Measurements from ENCODE around the gene HCK. TPM values are rescaled to one million over a fixed set of nuclear protein-coding genes. Genes with fewer than 3 reads are reported as not detected.
"Not testable (repeated sequence)": the region's sequence is repeated elsewhere in the genome, so short reads cannot be mapped to it uniquely, and the experiment has no call there.

HCK gene
- polyA plus RNA-seq, 2 of the 4 experiments (the other 2 are of a cell fraction), result 0.06 TPM; not detected in 1

GRCh38 chr20:32115211-32115767, 63.2 kb downstream of the HCK start:
- H3K4me2 ChIP-seq, result no peak overlapping the region
- FAIRE-seq (no peak), ATAC-seq (no peak), DNase-seq (ENCODE audit: low read depth in 1 of 2, low spot score in 1 of 2) (no peak)
- no peak overlapping the region for H3K27ac ChIP-seq
- H3K4me3 ChIP-seq, result no peak overlapping the region
- CTCF ChIA-PET, result no interaction called here
- POLR2A ChIA-PET, result no interaction called here
- H3K4me1 ChIP-seq, result peaks cover 10% of the 10 kb centered on the region; the same call in 2 of the 3 replicates
- WGBS (ENCODE audit: missing lambda C conversion rate), result 72% methylated on average over 5 of the region's 5 CpGs
- H3K9me3 ChIP-seq, result no peaks in the 10 kb centered on the region
- no peak for TF ChIP-seq EHMT2 (IDR thresholded peaks at IDR 0.05; ENCODE audit: low read depth)
- no peak for TF ChIP-seq RNF2 (IDR thresholded peaks at IDR 0.05; ENCODE audit: borderline replicate concordance, low read depth)
- TF ChIP-seq RARB (CRISPR knock-in tag; IDR thresholded peaks at IDR 0.05), result no peak
- TF ChIP-seq CEBPB (IDR thresholded peaks at IDR 0.05), result no peak

GRCh38 chr20:32116079-32116521, 64.1 kb downstream of the HCK start:
- no peak overlapping the region for H3K4me2 ChIP-seq
- no peaks in the 10 kb centered on the region for H3K9me3 ChIP-seq
- ChIA-PET POLR2A (no interaction called here), CTCF (interaction anchor here (0.7 to 1.1 kb wide), 3 partner anchors 85 to 563 kb away, joined by 3 read pairs; no protein-coding TSS in a partner anchor)
- no peak overlapping the region for H3K4me3 ChIP-seq
- H3K27ac ChIP-seq, result no peak overlapping the region
- no peak for ATAC-seq
- WGBS (ENCODE audit: missing lambda C conversion rate), result 88% methylated on average over 6 of the region's 6 CpGs
- no peak for FAIRE-seq
- no peak for DNase-seq (ENCODE audit: low read depth in 1 of 2, low spot score in 1 of 2)
- peaks cover 2% of the 10 kb centered on the region; the same call in 2 of the 3 replicates for H3K4me1 ChIP-seq
- TF ChIP-seq ZC3H11A (IDR thresholded peaks at IDR 0.05) (no peak), KDM1A (IDR thresholded peaks at IDR 0.05; ENCODE audit: low read depth) (no peak), CBX8 (IDR thresholded peaks at IDR 0.05) (no peak), MYC (IDR thresholded peaks at IDR 0.05; ENCODE audit: borderline replicate concordance, low read length) (no peak)

GRCh38 chr20:32116796-32117195, 64.8 kb downstream of the HCK start:
- POLR2A ChIA-PET, result interaction anchor here (0.7 kb wide), 1 partner anchor 65 kb away, joined by 7 read pairs; the partner anchor contains the start of gene HCK
- H3K9me3 ChIP-seq; FAIRE-seq; H3K4me3 ChIP-seq; DNase-seq (ENCODE audit: low read depth in 1 of 2, low spot score in 1 of 2); H3K4me2 ChIP-seq; H3K27ac ChIP-seq; ATAC-seq; H3K4me1 ChIP-seq: not testable (repeated sequence)
- CTCF ChIA-PET, result interaction anchor here (0.7 to 1.1 kb wide), 3 partner anchors 86 to 562 kb away, joined by 3 read pairs; no protein-coding TSS in a partner anchor
- WGBS (ENCODE audit: missing lambda C conversion rate), result 91% methylated on average over 6 of the region's 6 CpGs

- ChIA-PET POLR2A (interaction anchor here (1.1 kb wide), 1 partner anchor 9 kb away, joined by 3 read pairs; the partner anchor contains the start of gene TM9SF4), CTCF (interaction anchor here (0.9 to 2.1 kb wide), 3 partner anchors 9 to 27 kb away, joined by 3 to 7 read pairs (median 5); partner anchors contain the start of gene TM9SF4)
- not testable (repeated sequence) for H3K4me3 ChIP-seq; H3K4me2 ChIP-seq; H3K9me3 ChIP-seq; H3K27ac ChIP-seq; FAIRE-seq; H3K4me1 ChIP-seq; DNase-seq (ENCODE audit: low read depth in 1 of 2, low spot score in 1 of 2); ATAC-seq
- 91% methylated on average over 5 of the region's 5 CpGs for WGBS (ENCODE audit: missing lambda C conversion rate)
These were observed 66.4 kb downstream of the HCK start for GRCh38 chr20:32118427-32118826.

- Histone ChIP-seq H3K4me2 (no peak overlapping the region), H3K27ac (no peak overlapping the region), H3K4me3 (no peak overlapping the region), H3K4me1 (no peaks in the 10 kb centered on the region), H3K9me3 (no peaks in the 10 kb centered on the region)
- peak; percentile 50 for TF ChIP-seq MAFK (IDR thresholded peaks at IDR 0.05; ENCODE audit: partially characterized antibody)
- no peak for TF ChIP-seq RNF2 (IDR thresholded peaks at IDR 0.05; ENCODE audit: borderline replicate concordance, low read depth)
- DNase-seq (ENCODE audit: low read depth in 1 of 2, low spot score in 1 of 2) (no peak), FAIRE-seq (no peak), ATAC-seq (no peak)
- 84% methylated on average over 2 of the region's 2 CpGs for WGBS (ENCODE audit: missing lambda C conversion rate)
- ChIA-PET POLR2A (no interaction called here), CTCF (interaction anchor here (0.5 to 2.1 kb wide), 2 partner anchors 28 to 58 kb away, joined by 3 to 7 read pairs; no protein-coding TSS in a partner anchor)
These were observed 67.7 kb downstream of the HCK start for GRCh38 chr20:32119734-32120133.

GRCh38 chr20:32121908-32122307, 69.9 kb downstream of the HCK start:
- FAIRE-seq, POLR2A ChIA-PET: not testable (repeated sequence)

More at GRCh38 chr20:32121908-32122307, 69.9 kb downstream of the HCK start:
- H3K4me3 ChIP-seq; CTCF ChIA-PET; H3K9me3 ChIP-seq; ATAC-seq; H3K4me1 ChIP-seq; DNase-seq (ENCODE audit: low read depth in 1 of 2, low spot score in 1 of 2); H3K27ac ChIP-seq; H3K4me2 ChIP-seq: not testable (repeated sequence)
- no CpG with 5 or more reads among the region's 31 CpGs for WGBS (ENCODE audit: missing lambda C conversion rate)
